Loucy (cell line): ENCODE measurements around the gene TGFBI.

Experiments used
- H2AFZ ChIP-seq: fragments of 200-600 bp; sonication (generic); 2 replicates; pipeline ENCODE4 v1.6.0; 2016; ENCODE audit warnings: antibody characterized with exemption, mild to moderate bottlenecking, low read length, moderate library complexity
- H3F3A ChIP-seq: fragments of 200-600 bp; 2 replicates; pipeline ENCODE4 v1.6.0; 2016; ENCODE audit warnings: antibody characterized with exemption, low read depth, mild to moderate bottlenecking
- H3K27me3 ChIP-seq: fragments of 200-600 bp; sonication (generic); 2 replicates; pipeline ENCODE4 v1.6.1; 2014; ENCODE audit warnings: low read length, mild to moderate bottlenecking; ENCODE audit not compliant: insufficient read depth, poor library complexity, severe bottlenecking
- H3K36me3 ChIP-seq: fragments of 200-600 bp; sonication (generic); 2 replicates; pipeline ENCODE4 v1.6.1; 2016; ENCODE audit warnings: low read length; ENCODE audit not compliant: insufficient read depth
- H3K4me1 ChIP-seq: fragments of 200-600 bp; sonication (generic); 2 replicates; pipeline ENCODE4 v1.5.1; 2014; ENCODE audit warnings: low read length, mild to moderate bottlenecking; ENCODE audit not compliant: insufficient read depth, poor library complexity, severe bottlenecking
- H3K4me2 ChIP-seq: fragments of 200-600 bp; sonication (generic); 2 replicates; pipeline ENCODE4 v1.6.0; 2014; ENCODE audit warnings: antibody characterized with exemption, low read length, low read depth, mild to moderate bottlenecking; ENCODE audit not compliant: poor library complexity, severe bottlenecking
- H3K4me3 ChIP-seq: fragments of 200-600 bp; sonication (generic); 2 replicates; pipeline ENCODE4 v1.5.1; 2014; ENCODE audit warnings: low read length, mild to moderate bottlenecking, mixed read lengths; ENCODE audit not compliant: poor library complexity, severe bottlenecking
- H3K79me2 ChIP-seq: fragments of 200-600 bp; sonication (generic); 2 replicates; pipeline ENCODE4 v1.6.1; 2014; ENCODE audit warnings: low read length; ENCODE audit not compliant: insufficient read depth
- H3K9ac ChIP-seq: fragments of 200-600 bp; sonication (generic); 2 replicates; pipeline ENCODE4 v1.6.0; 2014; ENCODE audit warnings: mild to moderate bottlenecking, low read depth, low read length, moderate library complexity; ENCODE audit not compliant: poor library complexity, severe bottlenecking
- H3K9me2 ChIP-seq: fragments of 200-600 bp; sonication (generic); replicated peaks from 2 replicates; pipeline ENCODE4 v1.6.1; 2016; ENCODE audit warnings: low read depth, low read length, mixed read lengths
- H3K9me3 ChIP-seq: fragments of 200-600 bp; sonication (generic); 2 replicates; pipeline ENCODE4 v1.6.1; 2014; ENCODE audit warnings: mild to moderate bottlenecking, antibody characterized with exemption, low read length, low read depth; ENCODE audit not compliant: insufficient read depth
- H4K20me1 ChIP-seq: fragments of 200-600 bp; sonication (generic); 2 replicates; pipeline ENCODE4 v1.6.0; 2014; ENCODE audit warnings: antibody characterized with exemption, low read length, mild to moderate bottlenecking; ENCODE audit not compliant: insufficient read depth, poor library complexity, severe bottlenecking
- CTCF ChIP-seq: fragments of 200-600 bp; sonication (generic); conservative IDR thresholded peaks from 2 replicates; pipeline ENCODE4 v1.5.1; 2014; ENCODE audit warnings: mild to moderate bottlenecking, antibody characterized with exemption, low read length
- EZH2phosphoT487 ChIP-seq: fragments of 200-600 bp; IDR thresholded peaks from 2 replicates; pipeline ENCODE4 v1.6.1; 2018; ENCODE audit warnings: antibody characterized with exemption, mild to moderate bottlenecking, moderate library complexity, borderline replicate concordance

Gene TGFBI

GRCh38 chr5:136094189-136094912 is 65.6 kb downstream of the TGFBI start:
- Histone ChIP-seq H3K9ac (no peak overlapping the region), H3K27me3 (no peaks in the 10 kb centered on the region), H3K9me3 (no peaks in the 10 kb centered on the region), H3K4me3 (no peak overlapping the region), H3K4me1 (no peaks in the 10 kb centered on the region), H3K4me2 (no peak overlapping the region), H3K36me3 (no peaks in the 10 kb centered on the region), H3F3A (no peaks in the 10 kb centered on the region), H4K20me1 (no peaks in the 10 kb centered on the region), H3K79me2 (no peaks in the 10 kb centered on the region), H2AFZ (no peak overlapping the region), H3K9me2 (no peaks in the 10 kb centered on the region)
- no peak for TF ChIP-seq EZH2phosphoT487
- TF ChIP-seq CTCF, result no peak

GRCh38 chr5:136094913-136095641 is 66.3 kb downstream of the TGFBI start:
- Histone ChIP-seq H3K4me3 (no peak overlapping the region), H3K4me1 (no peaks in the 10 kb centered on the region), H3K9me2 (no peaks in the 10 kb centered on the region), H3K9ac (no peak overlapping the region), H3K79me2 (no peaks in the 10 kb centered on the region), H3K27me3 (no peaks in the 10 kb centered on the region), H3K4me2 (no peak overlapping the region), H3K9me3 (no peaks in the 10 kb centered on the region), H3F3A (no peaks in the 10 kb centered on the region), H3K36me3 (no peaks in the 10 kb centered on the region), H4K20me1 (no peaks in the 10 kb centered on the region), H2AFZ (no peak overlapping the region)
- TF ChIP-seq CTCF (no peak), EZH2phosphoT487 (no peak)

- Histone ChIP-seq H3K36me3 (no peaks in the 10 kb centered on the region), H3K9ac (no peak overlapping the region), H3K79me2 (no peaks in the 10 kb centered on the region), H2AFZ (no peak overlapping the region), H3K4me1 (no peaks in the 10 kb centered on the region), H3K27me3 (no peaks in the 10 kb centered on the region), H3K9me2 (no peaks in the 10 kb centered on the region), H4K20me1 (no peaks in the 10 kb centered on the region), H3K4me3 (no peak overlapping the region), H3F3A (no peaks in the 10 kb centered on the region), H3K4me2 (no peak overlapping the region), H3K9me3 (no peaks in the 10 kb centered on the region)
- TF ChIP-seq EZH2phosphoT487 (no peak), CTCF (no peak)
Observed at GRCh38 chr5:136098176-136098575, 69.4 kb downstream of the TGFBI start.
